GM19043 (cell line): ENCODE results near the gene FMNL2.
"Not testable (repeated sequence)": the region's sequence is repeated elsewhere in the genome, so short reads cannot be mapped to it uniquely, and the experiment has no call there.

ENCODE experiments used
- ATAC-seq: cut with Tn5 transposase; IDR thresholded peaks from one replicate; pipeline ENCODE4 v1.9.1; 2021; ENCODE audit warnings: low read depth; ENCODE audit not compliant: unreplicated experiment

The FMNL2 gene

GRCh38 chr2:152335016-152335725 lies at the start of gene FMNL2:
Gene FMNL2, plus strand, starts transcription at chr2:152335174.
- ATAC-seq: peak; percentile 70

DNA sequence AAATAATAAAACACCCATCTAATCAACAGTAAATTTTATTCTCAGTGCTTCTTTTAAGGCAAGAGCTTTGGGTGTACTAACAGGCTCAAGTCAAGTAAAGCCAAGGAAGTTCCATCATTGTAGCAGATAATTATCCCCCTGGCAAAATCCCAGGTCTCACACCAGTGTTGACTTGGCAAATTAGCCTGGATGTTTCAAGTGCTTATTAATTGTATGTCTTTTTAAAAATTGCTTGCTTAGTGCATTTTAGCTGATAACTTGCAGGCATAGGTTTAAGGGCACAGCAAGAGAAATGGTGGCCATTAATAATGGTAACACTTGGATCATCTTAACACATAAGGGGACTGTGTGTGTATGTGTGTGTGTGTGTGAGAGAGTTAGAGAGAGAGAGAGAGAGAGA lies 42.0 kb upstream of the FMNL2 start:
- ATAC-seq: no peak

- ATAC-seq: no peak
Observed at GRCh38 chr2:152297715-152298114, 37.3 kb upstream of the FMNL2 start.

- no peak for ATAC-seq
Observed at GRCh38 chr2:152298754-152299153, 36.2 kb upstream of the FMNL2 start.

GRCh38 chr2:152301131-152301530 lies 33.8 kb upstream of the FMNL2 start:
- ATAC-seq: no peak

DNA sequence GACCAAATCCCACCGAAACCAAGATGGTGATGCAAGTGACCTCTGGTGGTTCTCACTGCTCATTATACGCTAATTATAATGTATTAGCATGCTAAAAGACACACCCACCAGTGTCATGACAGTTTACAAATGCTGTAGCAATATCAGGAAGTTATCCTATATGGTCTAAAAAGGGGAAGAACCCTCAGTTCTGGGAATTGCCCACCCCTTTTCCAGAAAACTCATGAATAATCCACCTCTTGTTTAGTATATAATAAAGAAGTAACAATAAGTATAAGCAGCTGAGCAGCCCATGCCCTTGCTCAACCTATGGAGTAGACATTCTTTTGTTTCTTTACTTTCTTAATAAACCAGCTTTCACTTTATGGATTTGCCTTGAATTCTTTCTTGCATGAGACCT lies 31.0 kb upstream of the FMNL2 start:
- ATAC-seq: no peak

DNA sequence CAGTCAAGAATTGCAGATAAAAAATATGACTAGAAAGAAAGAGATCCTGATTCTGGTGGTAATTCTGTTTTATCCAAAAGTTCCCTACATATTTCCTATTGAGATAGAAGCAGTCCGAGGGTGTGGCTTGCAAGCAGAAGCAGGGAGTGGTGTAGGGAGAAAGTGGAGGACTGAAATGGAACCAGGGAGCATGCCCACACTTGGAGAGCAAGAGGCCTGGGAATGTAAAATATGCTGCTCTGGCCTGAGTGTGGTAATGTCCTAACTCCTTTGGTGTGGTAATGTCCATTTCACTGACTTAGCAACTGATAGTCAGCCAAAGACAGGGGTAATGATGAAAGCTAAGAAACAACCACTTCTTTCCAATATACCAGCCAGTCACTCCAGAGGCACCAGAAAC lies 30.1 kb upstream of the FMNL2 start:
- no peak for ATAC-seq

GRCh38 chr2:152307863-152308262 lies 27.1 kb upstream of the FMNL2 start:
- no peak for ATAC-seq

GRCh38 chr2:152309352-152310214 lies 25.4 kb upstream of the FMNL2 start:
- no peak for ATAC-seq

DNA sequence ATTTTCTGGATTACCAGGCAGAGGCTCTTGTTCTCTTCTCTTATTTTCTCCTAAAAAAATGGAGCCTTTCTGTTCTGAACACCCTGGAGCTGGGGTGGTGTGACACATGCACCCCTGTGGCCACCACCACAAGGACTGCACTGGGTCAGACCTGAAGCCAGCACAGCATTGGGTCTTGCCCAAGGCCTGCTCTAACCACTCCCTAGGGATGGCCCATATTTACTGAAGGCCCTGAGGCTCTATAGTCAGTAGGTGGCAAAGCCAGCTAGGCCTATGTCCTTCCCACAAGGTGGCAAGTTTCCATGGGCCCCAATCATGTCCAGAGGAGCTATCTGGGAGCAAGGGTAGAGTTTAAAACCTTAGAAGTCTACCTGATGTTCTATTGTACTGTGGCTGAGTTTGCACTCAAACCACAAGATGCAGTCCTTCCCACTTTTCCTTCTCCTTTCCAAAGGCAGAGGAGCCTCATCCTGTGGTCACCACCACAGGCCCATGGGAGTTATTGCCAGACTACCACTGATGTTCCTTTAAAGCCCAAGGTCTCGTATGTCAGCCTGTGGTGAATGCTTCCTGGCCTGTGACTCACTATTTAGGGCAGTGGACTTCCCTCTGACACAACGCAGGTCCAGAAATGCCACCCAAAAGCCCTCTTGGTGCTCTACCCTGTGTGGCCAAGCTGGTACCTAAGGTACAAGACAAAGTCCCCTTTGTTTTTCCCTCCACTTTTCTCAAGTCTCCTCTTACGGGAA lies 15.0 kb upstream of the FMNL2 start:
- ATAC-seq: no peak

- ATAC-seq: no peak
Observed at GRCh38 chr2:152320814-152321213, 14.2 kb upstream of the FMNL2 start.

GRCh38 chr2:152322222-152322621 lies 12.8 kb upstream of the FMNL2 start:
- ATAC-seq: no peak

GRCh38 chr2:152325126-152325525 lies 9.8 kb upstream of the FMNL2 start:
- not testable (repeated sequence) for ATAC-seq

DNA sequence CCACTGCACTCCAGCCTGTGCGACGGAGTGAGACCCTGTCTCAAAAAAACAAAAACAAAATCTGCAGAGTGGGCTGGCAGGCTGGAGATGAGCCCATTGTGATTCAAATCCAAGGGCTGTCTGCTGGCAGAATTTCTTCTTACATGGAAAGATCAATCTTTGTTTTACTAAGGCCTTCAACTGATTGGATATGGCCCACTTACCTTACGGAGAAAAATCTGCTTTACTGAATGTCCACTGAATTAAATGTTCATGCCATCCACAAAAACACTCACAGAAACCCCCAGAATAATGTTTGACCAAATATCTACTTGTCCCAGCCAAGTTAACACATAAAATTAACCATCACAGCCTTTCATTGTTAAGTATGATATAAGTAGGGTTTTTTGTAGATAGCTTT lies 8.3 kb upstream of the FMNL2 start:
- ATAC-seq: no peak

GRCh38 chr2:152328013-152328412 lies 7.0 kb upstream of the FMNL2 start:
- no peak for ATAC-seq

GRCh38 chr2:152330235-152330866 lies 4.6 kb upstream of the FMNL2 start:
- no peak for ATAC-seq

- no peak for ATAC-seq
Observed at GRCh38 chr2:152334701-152335015, 316 bp upstream of the FMNL2 start.

- no peak for ATAC-seq
Observed at GRCh38 chr2:152335726-152336118, 748 bp downstream of the FMNL2 start.

GRCh38 chr2:152336119-152336853 lies 1.3 kb downstream of the FMNL2 start:
- ATAC-seq: no peak

- no peak for ATAC-seq
Observed at GRCh38 chr2:152336854-152337510, 2.0 kb downstream of the FMNL2 start.
